H9 (cell line): ENCODE measurements around the gene DMRTB1. TPM values are rescaled to one million over a fixed set of nuclear protein-coding genes. Genes with fewer than 3 reads are reported as not detected.

Experiments used
- DNase-seq: peaks from one replicate; pipeline ENCODE4 v3.0.0-alpha.2; 2017
- H2AFZ ChIP-seq: one replicate; pipeline ENCODE4 v1.6.1; 2013; ENCODE audit warnings: mild to moderate bottlenecking, low read length, control low read depth, moderate library complexity
- H2AK5ac ChIP-seq: 2 replicates; pipeline ENCODE4 v1.6.1; 2013; ENCODE audit warnings: low read length, control low read depth, mixed read lengths; ENCODE audit not compliant: insufficient read length
- H2BK120ac ChIP-seq: one replicate; pipeline ENCODE4 v1.6.1; 2013; ENCODE audit warnings: low read depth, mild to moderate bottlenecking, low read length, control low read depth, inconsistent platforms; ENCODE audit not compliant: poor library complexity, severe bottlenecking
- H2BK12ac ChIP-seq: 2 replicates; pipeline ENCODE4 v1.6.1; 2013; ENCODE audit warnings: low read length, control low read depth, mixed read lengths, low read depth; ENCODE audit not compliant: insufficient read length
- H2BK15ac ChIP-seq: 2 replicates; pipeline ENCODE4 v1.6.1; 2013; ENCODE audit warnings: low read depth, low read length, control low read depth
- H2BK20ac ChIP-seq: one replicate; pipeline ENCODE4 v1.6.1; 2013; ENCODE audit warnings: low read depth, mild to moderate bottlenecking, low read length, control low read depth, inconsistent platforms; ENCODE audit not compliant: poor library complexity, severe bottlenecking
- H2BK5ac ChIP-seq: 2 replicates; pipeline ENCODE4 v1.6.1; 2013; ENCODE audit warnings: low read length, control low read depth, mixed read lengths; ENCODE audit not compliant: insufficient read length
- H3K14ac ChIP-seq: 2 replicates; pipeline ENCODE4 v1.6.1; 2013; ENCODE audit warnings: low read length, control low read depth; ENCODE audit not compliant: insufficient read depth
- H3K18ac ChIP-seq: 2 replicates; pipeline ENCODE4 v1.6.1; 2013; ENCODE audit warnings: low read depth, mild to moderate bottlenecking, mixed read lengths, low read length, control low read depth; ENCODE audit not compliant: insufficient read length
- H3K23ac ChIP-seq: 2 replicates; pipeline ENCODE4 v1.6.1; 2013; ENCODE audit warnings: low read length, control low read depth, mixed read lengths, low read depth; ENCODE audit not compliant: insufficient read length
- H3K23me2 ChIP-seq: 2 replicates; pipeline ENCODE4 v1.6.1; 2013; ENCODE audit warnings: low read depth, mild to moderate bottlenecking, mixed read lengths, low read length, control low read depth; ENCODE audit not compliant: insufficient read length, poor library complexity, severe bottlenecking
- H3K27ac ChIP-seq: 2 replicates; pipeline ENCODE4 v1.5.1; 2013; ENCODE audit warnings: low read length, control low read depth, mixed read lengths, low read depth; ENCODE audit not compliant: insufficient read length
- H3K27me3 ChIP-seq: 2 replicates; pipeline ENCODE4 v1.6.1; 2013; ENCODE audit warnings: low read length, control low read depth, inconsistent platforms; ENCODE audit not compliant: insufficient read depth
- H3K4ac ChIP-seq: 2 replicates; pipeline ENCODE4 v1.6.1; 2013; ENCODE audit warnings: low read depth, mild to moderate bottlenecking, control low read depth, inconsistent platforms, low read length, moderate library complexity
- H3K4me1 ChIP-seq: 2 replicates; pipeline ENCODE4 v1.6.1; 2013; ENCODE audit warnings: low read length, control low read depth, inconsistent platforms; ENCODE audit not compliant: insufficient read depth
- H3K4me2 ChIP-seq: 2 replicates; pipeline ENCODE4 v1.6.1; 2013; ENCODE audit warnings: low read length, control low read depth, mixed read lengths; ENCODE audit not compliant: insufficient read length, insufficient read depth
- H3K56ac ChIP-seq: 2 replicates; pipeline ENCODE4 v1.6.1; 2013; ENCODE audit warnings: low read depth, mild to moderate bottlenecking, mixed read lengths, low read length, control low read depth; ENCODE audit not compliant: insufficient read length
- H3K79me1 ChIP-seq: 2 replicates; pipeline ENCODE4 v1.6.1; 2013; ENCODE audit warnings: low read depth, mild to moderate bottlenecking, moderate library complexity, low read length, control low read depth, inconsistent platforms; ENCODE audit not compliant: insufficient read depth, poor library complexity, severe bottlenecking
- H3K79me2 ChIP-seq: 2 replicates; pipeline ENCODE4 v1.6.1; 2013; ENCODE audit warnings: low read length, control low read depth, inconsistent platforms; ENCODE audit not compliant: insufficient read depth
- H3K9ac ChIP-seq: 2 replicates; pipeline ENCODE4 v1.6.1; 2013; ENCODE audit warnings: low read length, control low read depth, mixed read lengths; ENCODE audit not compliant: insufficient read length; ENCODE audit errors: extremely low read depth
- H3K9me3 ChIP-seq: one replicate; pipeline ENCODE4 v1.6.1; 2013; ENCODE audit warnings: low read depth, low read length, inconsistent platforms; ENCODE audit not compliant: control insufficient read depth
- H3T11ph ChIP-seq: one replicate; pipeline ENCODE4 v1.6.1; 2013; ENCODE audit warnings: mild to moderate bottlenecking, low read length, control low read depth, inconsistent platforms
- H4K20me1 ChIP-seq: one replicate; pipeline ENCODE4 v1.6.1; 2013; ENCODE audit not compliant: control insufficient read depth, insufficient read length, insufficient read depth
- H4K5ac ChIP-seq: 2 replicates; pipeline ENCODE4 v1.6.1; 2013; ENCODE audit warnings: low read depth, mild to moderate bottlenecking, mixed read lengths, low read length, control low read depth; ENCODE audit not compliant: insufficient read length
- H4K8ac ChIP-seq: replicated peaks from 2 replicates; pipeline ENCODE4 v1.6.1; 2013; ENCODE audit warnings: low read length, control low read depth, mixed read lengths, low read depth; ENCODE audit not compliant: insufficient read length
- H4K91ac ChIP-seq: 2 replicates; pipeline ENCODE4 v1.6.1; 2013; ENCODE audit warnings: low read depth, mild to moderate bottlenecking, moderate library complexity, mixed read lengths, low read length, control low read depth; ENCODE audit not compliant: insufficient read length
- H3K27ac Mint-ChIP-seq, 3 experiments: 2 replicates in 2 of 3; 3 replicates in 1 of 3; pipeline ENCODE4 v1.8.0; 2020 to 2021; ENCODE audit warnings: mixed read lengths in 3 of 3, mild to moderate bottlenecking in 1 of 3, moderate library complexity in 1 of 3
- H3K27me3 Mint-ChIP-seq: 2 replicates; pipeline ENCODE4 v1.8.0; 2021; ENCODE audit warnings: low read depth, mild to moderate bottlenecking, moderate library complexity, mixed read lengths
- H3K36me3 Mint-ChIP-seq, 3 experiments: 2 replicates in 2 of 3; 3 replicates in 1 of 3; pipeline ENCODE4 v1.8.0; 2020 to 2021; ENCODE audit warnings: low read depth in 3 of 3, mixed read lengths in 3 of 3; ENCODE audit not compliant: insufficient read depth in 1 of 3
- H3K4me1 Mint-ChIP-seq, 2 experiments: 2 replicates each; pipeline ENCODE4 v1.8.0; 2020; ENCODE audit warnings: mixed read lengths in 2 of 2
- H3K4me3 Mint-ChIP-seq, 2 experiments: 2 replicates in 1 of 2; 3 replicates in 1 of 2; pipeline ENCODE4 v1.8.0; 2020 to 2021; ENCODE audit warnings: mild to moderate bottlenecking in 2 of 2, mixed read lengths in 2 of 2, moderate library complexity in 1 of 2
- H3K9me3 Mint-ChIP-seq, 2 experiments: 2 replicates in 1 of 2; 3 replicates in 1 of 2; pipeline ENCODE4 v1.8.0; 2020; ENCODE audit warnings: mild to moderate bottlenecking in 2 of 2, mixed read lengths in 2 of 2, moderate library complexity in 1 of 2
- WGBS: extraction: QIAGEN DNeasy Blood & Tissue Kit; methylation state at CpG from one replicate; pipeline ENCODE4 v1.1.7; 2013; ENCODE audit warnings: missing lambda C conversion rate, low lambda C conversion rate, mixed read lengths; ENCODE audit not compliant: insufficient read length; ENCODE audit errors: extremely low coverage; 5-methylcytosine and 5-hydroxymethylcytosine counted together
- total RNA-seq: library from RNA; stranded (reverse); gene quantifications from 2 replicates; pipeline ENCODE4 v1.2.1, GENCODE V29; 2021
- TF ChIP-seq, protein P1 (sequence below): fragments of 200-600 bp; sonication (generic); conservative IDR thresholded peaks from 3 replicates; pipeline ENCODE4 v1.8.0; 2021; ENCODE audit warnings: antibody characterized with exemption, mild to moderate bottlenecking

Gene DMRTB1
- total RNA-seq, 1 experiment from 2014 or later, result not detected

DNA sequence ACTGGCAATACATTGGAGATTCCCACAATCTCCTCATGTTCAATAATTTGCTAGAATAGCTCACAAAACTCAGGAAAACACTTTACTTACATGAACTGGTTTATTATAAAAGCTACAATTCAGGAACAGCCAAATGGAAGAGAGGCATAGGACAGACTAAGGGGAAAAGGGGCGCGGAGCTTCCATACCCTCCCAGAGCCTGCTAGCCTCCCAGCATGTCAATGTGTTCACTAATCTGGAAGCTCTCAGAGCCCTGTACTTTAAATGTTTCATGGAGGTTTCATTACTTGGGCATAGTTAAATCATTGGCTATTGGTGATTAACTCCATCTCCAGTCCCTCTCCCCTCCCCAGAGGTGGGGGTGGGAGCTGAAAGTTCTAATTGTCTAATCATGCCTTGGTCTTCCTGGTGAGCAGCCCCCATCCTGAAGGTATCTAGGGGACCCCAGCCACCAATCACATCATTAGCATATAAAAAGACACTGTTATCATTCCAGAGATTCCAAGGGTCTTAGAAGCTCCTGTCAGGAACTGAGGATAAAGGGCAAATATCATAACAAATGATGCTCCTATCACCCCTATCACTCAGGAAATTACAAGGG, 10.9 kb upstream of the DMRTB1 start:
- H3K23ac ChIP-seq, result no peak overlapping the region
- Mint-ChIP-seq H3K27ac (peak overlapping the region; percentile 89 to 95 (median 93)), H3K36me3 (peaks cover 0 to 14% (median 4%) of the 10 kb centered on the region in 3 experiments; a peak in 5 of 7 replicates), H3K4me3 (peak overlapping the region; percentile 22 to 64; a peak in 3 of 5 replicates), H3K4me1 (peaks cover 38 to 42% of the 10 kb centered on the region in 2 experiments), H3K9me3 (peaks cover 7 to 10% of the 10 kb centered on the region in 2 experiments; a peak in 2 of 5 replicates), H3K27me3 (no peaks in the 10 kb centered on the region)
- no peak overlapping the region for H3K56ac ChIP-seq
- peak; percentile 69 for DNase-seq
- no peak overlapping the region for H3K9ac ChIP-seq
- no peak overlapping the region for H2BK120ac ChIP-seq
- no CpG with 5 or more reads among the region's 2 CpGs for WGBS
- H3K9me3 ChIP-seq, result no peaks in the 10 kb centered on the region
- peak overlapping the region; percentile 12 for H2BK20ac ChIP-seq
- no peaks in the 10 kb centered on the region for H4K20me1 ChIP-seq
- no peak overlapping the region for H2AFZ ChIP-seq
- no peak overlapping the region; the same call in 1 of the 2 replicates for H3K14ac ChIP-seq
- TF ChIP-seq, protein P1, sequence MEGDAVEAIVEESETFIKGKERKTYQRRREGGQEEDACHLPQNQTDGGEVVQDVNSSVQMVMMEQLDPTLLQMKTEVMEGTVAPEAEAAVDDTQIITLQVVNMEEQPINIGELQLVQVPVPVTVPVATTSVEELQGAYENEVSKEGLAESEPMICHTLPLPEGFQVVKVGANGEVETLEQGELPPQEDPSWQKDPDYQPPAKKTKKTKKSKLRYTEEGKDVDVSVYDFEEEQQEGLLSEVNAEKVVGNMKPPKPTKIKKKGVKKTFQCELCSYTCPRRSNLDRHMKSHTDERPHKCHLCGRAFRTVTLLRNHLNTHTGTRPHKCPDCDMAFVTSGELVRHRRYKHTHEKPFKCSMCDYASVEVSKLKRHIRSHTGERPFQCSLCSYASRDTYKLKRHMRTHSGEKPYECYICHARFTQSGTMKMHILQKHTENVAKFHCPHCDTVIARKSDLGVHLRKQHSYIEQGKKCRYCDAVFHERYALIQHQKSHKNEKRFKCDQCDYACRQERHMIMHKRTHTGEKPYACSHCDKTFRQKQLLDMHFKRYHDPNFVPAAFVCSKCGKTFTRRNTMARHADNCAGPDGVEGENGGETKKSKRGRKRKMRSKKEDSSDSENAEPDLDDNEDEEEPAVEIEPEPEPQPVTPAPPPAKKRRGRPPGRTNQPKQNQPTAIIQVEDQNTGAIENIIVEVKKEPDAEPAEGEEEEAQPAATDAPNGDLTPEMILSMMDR, result no peak
- H2BK5ac ChIP-seq, result no peak overlapping the region
- H3T11ph ChIP-seq, result no peak overlapping the region
- no peak overlapping the region for H4K91ac ChIP-seq
- no peaks in the 10 kb centered on the region for H3K79me2 ChIP-seq
- H3K4me2 ChIP-seq, result peak overlapping the region; percentile 19
- H2BK15ac ChIP-seq, result no peak overlapping the region
- no peak overlapping the region for H4K5ac ChIP-seq
- peak overlapping the region; percentile 94 for H2AK5ac ChIP-seq
- H3K4ac ChIP-seq, result no peak overlapping the region; the same call in 1 of the 2 replicates
- H3K79me1 ChIP-seq, result no peaks in the 10 kb centered on the region
- peak overlapping the region; percentile 42 for H2BK12ac ChIP-seq
- peak overlapping the region; percentile 1 for H3K18ac ChIP-seq
- peaks cover 12% of the 10 kb centered on the region for H3K4me1 ChIP-seq
- no peak overlapping the region for H4K8ac ChIP-seq
- peak overlapping the region; percentile 96 for H3K27ac ChIP-seq
- no peaks in the 10 kb centered on the region for H3K27me3 ChIP-seq
- no peaks in the 10 kb centered on the region for H3K23me2 ChIP-seq
